SK-N-MC (cell line): Measurements from ENCODE around the gene TMCC3.

Source experiments
- EZH2 ChIP-seq: fragments of 200-600 bp; sonication (generic); IDR thresholded peaks from one replicate; pipeline ENCODE4 v1.6.1; 2017; ENCODE audit warnings: antibody characterized with exemption
- POLR2AphosphoS5 ChIP-seq: IDR thresholded peaks from 2 replicates; pipeline ENCODE4 v1.6.1; 2012; ENCODE audit warnings: mild to moderate bottlenecking, low read depth, low read length, borderline replicate concordance

DNA sequence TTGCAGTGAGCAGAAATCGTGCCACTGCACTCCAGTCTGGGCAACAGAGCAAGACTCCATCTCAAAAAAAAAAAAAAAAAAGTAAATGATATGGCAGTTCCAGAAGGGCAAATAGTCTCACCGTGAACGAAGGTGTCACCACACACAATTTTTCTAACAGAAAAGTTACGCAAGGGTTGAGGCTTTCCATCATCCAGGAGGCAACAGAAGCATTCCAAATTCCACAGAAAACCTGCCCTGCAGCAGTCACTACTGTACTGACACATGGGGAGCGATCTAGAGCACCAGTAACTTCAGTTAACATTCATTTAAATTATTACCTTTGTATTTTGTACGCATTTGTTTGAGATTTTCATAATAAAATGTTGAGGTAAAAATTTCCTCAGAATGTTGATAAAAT lies 24.8 kb downstream of the TMCC3 start:
- no peak for TF ChIP-seq POLR2AphosphoS5
- no peak for TF ChIP-seq EZH2
